Thoracic aorta (tissue), 2 donors: ENCODE data around the gene STX19. TPM values are rescaled to one million over a fixed set of nuclear protein-coding genes. Genes with fewer than 3 reads are reported as not detected.

Experiments used
- ATAC-seq: fragments of 150-250 bp; one replicate; pipeline ENCODE4 v1.8.0; 2017; ENCODE audit warnings: low read depth; ENCODE audit not compliant: insufficient number of reproducible peaks, low FRiP score
- DNase-seq: peaks from one replicate; pipeline ENCODE4 v3.0.0-alpha.2; 2020; ENCODE audit warnings: low spot score
- H3K27ac ChIP-seq, 2 donors: fragments of 200-600 bp; sonication (generic); 1 replicate in 1 of 2; 2 replicates in 1 of 2; pipeline ENCODE4 v1.5.1; 2016; ENCODE audit warnings: mild to moderate bottlenecking in 2 of 2, moderate library complexity in 2 of 2
- H3K27me3 ChIP-seq: fragments of 200-600 bp; sonication (generic); replicated peaks from 2 replicates; pipeline ENCODE4 v1.6.0; 2016; ENCODE audit warnings: mild to moderate bottlenecking; ENCODE audit not compliant: insufficient read depth
- H3K36me3 ChIP-seq: fragments of 200-600 bp; sonication (generic); one replicate; pipeline ENCODE4 v1.5.1; 2016
- H3K4me1 ChIP-seq, 2 donors: fragments of 200-600 bp; sonication (generic); 1 replicate in 1 of 2; 2 replicates in 1 of 2; pipeline versions ENCODE4 v1.5.1 to v1.6.0; 2016; ENCODE audit warnings: low read depth in 2 of 2, mild to moderate bottlenecking in 1 of 2; ENCODE audit not compliant: control insufficient read depth in 1 of 2
- H3K4me3 ChIP-seq: fragments of 200-600 bp; sonication (generic); 2 replicates; pipeline ENCODE4 v1.5.1; 2016; ENCODE audit warnings: mild to moderate bottlenecking
- H3K9me3 ChIP-seq: fragments of 200-600 bp; sonication (generic); 2 replicates; pipeline ENCODE4 v1.5.1; 2016
- total RNA-seq, 2 donors: library from RNA; depleted of rRNA; stranded (reverse); fragments of >200 nt; gene quantifications; one replicate each; pipeline versions ENCODE4 v1.1.0 to v1.2.3, GENCODE V29; 2016
- TF ChIP-seq, protein P1 (sequence below): fragments of 200-600 bp; sonication (generic); IDR thresholded peaks from one replicate; pipeline ENCODE4 v1.5.1; 2019; ENCODE audit warnings: antibody characterized with exemption

The STX19 gene
- total RNA-seq, 2 donors from 2014 or later = not detected

DNA sequence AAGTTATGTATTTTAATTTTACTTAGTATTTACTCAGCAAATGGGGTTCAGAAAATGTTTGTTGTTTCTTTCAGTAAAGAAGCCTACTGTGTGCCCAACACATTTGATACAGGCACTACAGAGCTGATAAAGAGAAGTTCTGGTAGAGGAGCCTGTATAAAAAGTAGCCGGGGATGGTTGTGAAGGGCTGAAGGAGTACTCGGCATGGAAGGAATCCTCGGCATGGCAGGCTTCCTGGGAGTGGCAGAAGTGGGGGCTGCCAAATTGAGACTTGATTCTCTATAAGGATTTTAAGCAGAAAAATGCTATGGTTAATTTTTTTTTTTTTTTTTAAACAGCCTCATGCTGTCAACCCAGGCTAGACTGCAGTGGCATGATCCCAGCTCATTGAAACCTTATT, 39.2 kb downstream of the STX19 start:
- Histone ChIP-seq H3K27ac (no peak overlapping the region), H3K4me1 (peaks cover 0 to 5% of the 10 kb centered on the region in 2 donors), H3K27me3 (no peaks in the 10 kb centered on the region), H3K9me3 (no peaks in the 10 kb centered on the region), H3K36me3 (no peaks in the 10 kb centered on the region), H3K4me3 (no peak overlapping the region)
- ATAC-seq (no peak), DNase-seq (no peak)
- TF ChIP-seq, protein P1, sequence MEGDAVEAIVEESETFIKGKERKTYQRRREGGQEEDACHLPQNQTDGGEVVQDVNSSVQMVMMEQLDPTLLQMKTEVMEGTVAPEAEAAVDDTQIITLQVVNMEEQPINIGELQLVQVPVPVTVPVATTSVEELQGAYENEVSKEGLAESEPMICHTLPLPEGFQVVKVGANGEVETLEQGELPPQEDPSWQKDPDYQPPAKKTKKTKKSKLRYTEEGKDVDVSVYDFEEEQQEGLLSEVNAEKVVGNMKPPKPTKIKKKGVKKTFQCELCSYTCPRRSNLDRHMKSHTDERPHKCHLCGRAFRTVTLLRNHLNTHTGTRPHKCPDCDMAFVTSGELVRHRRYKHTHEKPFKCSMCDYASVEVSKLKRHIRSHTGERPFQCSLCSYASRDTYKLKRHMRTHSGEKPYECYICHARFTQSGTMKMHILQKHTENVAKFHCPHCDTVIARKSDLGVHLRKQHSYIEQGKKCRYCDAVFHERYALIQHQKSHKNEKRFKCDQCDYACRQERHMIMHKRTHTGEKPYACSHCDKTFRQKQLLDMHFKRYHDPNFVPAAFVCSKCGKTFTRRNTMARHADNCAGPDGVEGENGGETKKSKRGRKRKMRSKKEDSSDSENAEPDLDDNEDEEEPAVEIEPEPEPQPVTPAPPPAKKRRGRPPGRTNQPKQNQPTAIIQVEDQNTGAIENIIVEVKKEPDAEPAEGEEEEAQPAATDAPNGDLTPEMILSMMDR = no peak

DNA sequence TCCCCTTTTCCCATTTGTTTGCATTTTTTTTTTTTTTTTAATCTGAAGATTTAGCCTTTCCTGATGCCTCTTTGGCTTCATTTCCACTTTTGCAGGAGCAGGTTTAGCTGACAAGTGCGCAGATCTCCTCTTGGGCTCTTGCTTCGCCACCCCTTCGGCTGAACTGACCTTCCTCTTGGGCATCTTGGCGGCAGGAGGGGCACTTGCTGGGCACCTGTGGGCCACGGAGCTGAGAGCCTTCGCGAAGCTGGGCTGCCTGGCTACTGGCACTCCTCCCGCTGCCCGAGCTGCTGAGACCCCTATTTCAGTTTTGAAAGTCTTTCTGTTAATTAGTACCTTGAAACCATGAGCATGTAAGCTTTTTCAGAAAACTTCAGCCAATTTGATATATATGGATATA, 39.6 kb downstream of the STX19 start:
- ATAC-seq = no peak
- H3K27me3 ChIP-seq = no peaks in the 10 kb centered on the region
- H3K36me3 ChIP-seq = no peaks in the 10 kb centered on the region
- no peak overlapping the region for H3K27ac ChIP-seq
- peaks cover 0 to 5% of the 10 kb centered on the region in 2 donors for H3K4me1 ChIP-seq
- DNase-seq = no peak
- no peak overlapping the region for H3K4me3 ChIP-seq
- no peaks in the 10 kb centered on the region for H3K9me3 ChIP-seq
- TF ChIP-seq, protein P1 = no peak

GRCh38 chr3:93988283-93988682, 40.1 kb downstream of the STX19 start:
- TF ChIP-seq, protein P1 = no peak

GRCh38 chr3:93984618-93985017, 43.8 kb downstream of the STX19 start:
- H3K36me3 ChIP-seq = no peaks in the 10 kb centered on the region

More at GRCh38 chr3:93988283-93988682, 40.1 kb downstream of the STX19 start:
- ATAC-seq (no peak), DNase-seq (no peak)
- peaks cover 0 to 5% of the 10 kb centered on the region in 2 donors for H3K4me1 ChIP-seq
- no peaks in the 10 kb centered on the region for H3K36me3 ChIP-seq
- H3K9me3 ChIP-seq = no peaks in the 10 kb centered on the region
- no peak overlapping the region for H3K4me3 ChIP-seq
- no peak overlapping the region for H3K27ac ChIP-seq
- no peaks in the 10 kb centered on the region for H3K27me3 ChIP-seq

DNA sequence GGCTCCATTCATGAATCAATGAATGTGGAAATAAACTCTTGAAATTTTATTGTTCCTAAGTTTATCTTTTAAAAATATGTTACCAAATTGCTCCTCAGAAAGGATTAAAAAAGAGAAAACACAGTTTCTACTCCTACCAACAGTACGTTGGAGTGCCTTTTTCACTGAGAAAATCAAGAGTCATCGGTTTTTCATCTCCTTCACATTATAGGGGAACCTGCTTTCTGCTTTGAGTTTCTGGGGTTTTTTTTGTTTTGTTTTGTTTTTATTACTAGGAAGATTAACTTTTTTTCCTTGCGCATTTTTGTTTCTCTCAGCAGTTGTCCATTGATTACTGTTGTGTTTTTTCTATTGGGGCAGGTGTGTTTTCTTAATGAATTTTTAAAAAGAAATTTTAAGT, 45.0 kb downstream of the STX19 start:
- Histone ChIP-seq H3K36me3 (no peaks in the 10 kb centered on the region), H3K4me1 (peaks cover 12 to 16% of the 10 kb centered on the region in 2 donors), H3K4me3 (no peak overlapping the region), H3K27me3 (no peaks in the 10 kb centered on the region), H3K9me3 (no peaks in the 10 kb centered on the region), H3K27ac (no peak overlapping the region)
- DNase-seq (no peak), ATAC-seq (no peak)
- TF ChIP-seq, protein P1 = no peak

More at GRCh38 chr3:93984618-93985017, 43.8 kb downstream of the STX19 start:
- Histone ChIP-seq H3K4me3 (no peak overlapping the region), H3K27me3 (no peaks in the 10 kb centered on the region), H3K9me3 (no peaks in the 10 kb centered on the region), H3K4me1 (peaks cover 10 to 12% of the 10 kb centered on the region in 2 donors), H3K27ac (no peak overlapping the region)
- DNase-seq (no peak), ATAC-seq (no peak)
- TF ChIP-seq, protein P1 = no peak
